Raji (cell line): ENCODE results near the gene OR5K3.

Source experiments
- POLR2A ChIP-seq: IDR thresholded peaks from 2 replicates; pipeline ENCODE4 v1.6.1; 2011; ENCODE audit warnings: low read depth, low read length, control low read depth; ENCODE audit not compliant: insufficient read depth

The OR5K3 gene, protein sequence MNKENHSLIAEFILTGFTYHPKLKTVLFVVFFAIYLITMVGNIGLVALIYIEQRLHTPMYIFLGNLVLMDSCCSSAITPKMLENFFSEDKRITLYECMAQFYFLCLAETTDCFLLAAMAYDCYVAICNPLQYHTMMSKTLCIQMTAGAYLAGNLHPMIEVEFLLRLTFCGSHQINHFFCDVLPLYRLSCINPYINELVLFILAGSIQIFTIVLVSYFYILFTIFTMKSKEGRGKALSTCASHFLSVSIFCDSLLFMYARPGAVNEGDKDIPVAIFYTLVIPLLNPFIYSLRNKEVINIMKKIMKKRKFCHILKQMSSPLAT

DNA sequence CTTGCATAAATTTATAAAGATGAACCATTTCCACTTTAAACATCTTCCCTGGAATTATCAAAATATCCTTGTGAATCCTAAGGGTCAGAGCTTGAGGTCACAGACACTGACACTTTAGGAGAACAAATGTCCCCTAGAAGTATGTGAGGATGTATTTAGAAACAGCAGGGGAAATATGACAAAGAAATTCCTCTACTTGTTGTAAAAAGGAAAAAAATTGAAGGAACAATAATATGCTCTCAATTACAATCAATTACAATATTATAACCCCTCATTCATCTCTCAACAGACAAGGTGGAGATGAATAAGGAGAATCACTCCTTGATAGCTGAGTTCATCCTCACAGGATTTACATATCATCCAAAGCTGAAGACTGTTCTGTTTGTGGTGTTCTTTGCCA is at the start of gene OR5K3:
OR5K3 (plus strand) TSS at position 301 of the 400 bp plus-strand sequence; CDS start at position 301, 0 bp downstream.
- no peak for TF ChIP-seq POLR2A

DNA sequence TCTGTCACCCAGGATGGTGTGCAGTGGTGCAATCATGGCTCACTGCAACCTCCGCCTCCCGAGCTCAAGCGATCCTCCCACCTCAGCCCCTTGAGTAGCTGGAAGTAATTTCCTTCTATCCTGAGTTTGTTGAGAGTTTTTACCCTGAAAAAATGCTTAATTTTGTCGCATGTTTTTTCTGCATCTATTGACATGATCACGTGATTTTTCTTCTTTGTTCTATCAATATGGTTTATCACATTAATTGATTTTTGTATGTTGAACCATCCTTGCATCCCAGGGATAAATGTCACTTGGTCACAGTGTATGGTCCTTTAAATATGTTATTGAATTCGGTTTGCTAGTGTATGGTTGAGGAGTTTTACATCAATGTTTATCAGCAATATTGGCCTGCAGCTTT is 48.7 kb upstream of the OR5K3 start:
- no peak for TF ChIP-seq POLR2A

DNA sequence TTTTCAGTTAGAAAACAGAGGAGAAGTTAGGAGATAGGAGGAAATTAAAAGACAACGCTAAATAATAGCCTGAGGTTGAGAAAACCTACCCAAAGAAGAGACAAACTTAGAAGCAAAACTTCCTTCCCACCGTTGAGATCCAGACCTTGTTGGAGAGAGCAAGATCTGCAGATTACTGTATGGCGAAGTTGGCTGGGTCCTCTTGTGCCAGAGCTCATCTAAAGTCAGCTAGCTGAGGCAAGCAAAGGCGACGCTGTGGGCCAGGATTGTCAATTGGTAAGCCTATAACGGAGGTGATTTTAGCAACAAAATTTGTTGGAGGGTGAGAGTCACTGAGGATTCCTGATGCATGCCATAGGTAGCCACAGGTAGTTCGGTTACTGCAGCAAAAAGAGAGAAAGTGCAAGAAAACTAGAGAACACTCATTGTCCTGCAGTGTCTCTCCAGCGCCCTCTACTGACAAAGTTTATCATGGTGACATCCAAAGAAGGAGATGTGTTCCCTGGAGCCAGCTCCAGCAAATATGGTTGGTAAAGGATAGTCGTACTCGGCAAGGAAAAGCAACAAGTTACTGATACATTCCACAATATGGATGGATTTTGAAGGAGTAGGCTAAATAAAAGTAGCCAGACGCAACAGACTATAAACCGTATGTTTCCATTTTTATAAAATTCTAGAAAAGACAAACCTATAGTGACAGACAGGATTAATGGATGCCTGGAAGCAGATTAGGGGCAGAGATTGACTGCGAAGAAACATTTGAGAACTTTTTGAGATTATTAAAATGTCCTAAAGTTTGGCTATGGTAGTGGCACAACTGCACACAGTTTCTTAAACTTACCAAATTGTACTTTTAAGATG is 46.6 kb upstream of the OR5K3 start:
- no peak for TF ChIP-seq POLR2A

DNA sequence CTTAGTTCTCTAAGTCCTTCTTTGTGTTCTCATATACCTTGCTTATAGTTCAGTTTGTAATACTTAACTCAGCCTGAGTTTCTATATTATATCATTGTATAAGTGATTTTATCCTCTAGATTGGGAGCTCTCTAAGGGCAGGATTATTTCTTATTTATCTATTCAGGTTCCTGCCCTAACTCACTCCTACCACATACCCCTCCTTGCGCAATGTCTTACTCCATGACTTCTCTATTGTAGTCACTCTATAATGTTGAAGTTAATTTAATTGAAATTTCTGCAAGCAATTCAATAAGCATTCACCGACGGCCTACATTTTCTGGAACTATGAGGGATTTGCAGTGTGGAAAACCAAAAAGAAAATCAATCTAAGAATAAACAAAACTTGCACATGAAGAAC is 40.4 kb upstream of the OR5K3 start:
- no peak for TF ChIP-seq POLR2A

DNA sequence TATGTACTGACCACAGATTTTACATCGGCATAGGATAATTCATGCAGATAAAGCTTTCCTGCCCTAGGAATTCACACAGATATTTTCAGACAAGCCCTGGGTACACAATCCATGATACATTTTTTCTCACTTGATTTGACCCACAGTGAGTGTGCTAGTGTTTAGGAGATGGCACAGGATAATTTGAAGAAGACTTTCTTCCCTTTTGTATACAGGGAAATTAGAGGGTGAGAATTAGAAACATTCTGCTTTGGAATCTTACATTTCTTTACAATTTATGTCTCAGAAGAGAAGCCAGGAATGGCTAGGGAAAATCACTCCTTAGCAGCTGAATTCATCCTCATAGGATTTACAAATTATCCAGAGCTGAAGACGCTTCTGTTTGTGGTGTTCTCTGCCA is 36.9 kb upstream of the OR5K3 start, which contains the start of gene OR5K4:
OR5K4 (plus strand) TSS at position 301 of the 400 bp plus-strand sequence; CDS start at position 301, 0 bp downstream.
- no peak for TF ChIP-seq POLR2A

DNA sequence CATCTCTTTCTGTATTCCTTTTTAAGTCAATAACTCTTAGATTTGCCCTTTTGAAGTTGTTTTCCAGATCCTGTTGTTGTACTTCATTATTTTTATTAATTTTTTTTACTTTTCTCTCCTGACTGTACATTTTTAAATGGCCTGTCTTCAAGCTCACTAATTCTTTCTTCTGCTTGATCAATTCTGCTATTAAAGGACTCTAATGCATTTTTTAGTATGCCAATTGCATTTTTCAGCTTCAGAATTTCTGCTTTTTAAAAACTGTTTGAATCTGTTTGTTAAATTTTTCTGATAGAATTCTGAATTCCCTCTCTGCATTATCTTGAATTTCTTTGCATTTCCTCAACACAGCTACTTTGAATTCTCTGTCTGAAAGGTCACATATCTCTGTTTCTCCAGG is 31.2 kb upstream of the OR5K3 start:
- no peak for TF ChIP-seq POLR2A

DNA sequence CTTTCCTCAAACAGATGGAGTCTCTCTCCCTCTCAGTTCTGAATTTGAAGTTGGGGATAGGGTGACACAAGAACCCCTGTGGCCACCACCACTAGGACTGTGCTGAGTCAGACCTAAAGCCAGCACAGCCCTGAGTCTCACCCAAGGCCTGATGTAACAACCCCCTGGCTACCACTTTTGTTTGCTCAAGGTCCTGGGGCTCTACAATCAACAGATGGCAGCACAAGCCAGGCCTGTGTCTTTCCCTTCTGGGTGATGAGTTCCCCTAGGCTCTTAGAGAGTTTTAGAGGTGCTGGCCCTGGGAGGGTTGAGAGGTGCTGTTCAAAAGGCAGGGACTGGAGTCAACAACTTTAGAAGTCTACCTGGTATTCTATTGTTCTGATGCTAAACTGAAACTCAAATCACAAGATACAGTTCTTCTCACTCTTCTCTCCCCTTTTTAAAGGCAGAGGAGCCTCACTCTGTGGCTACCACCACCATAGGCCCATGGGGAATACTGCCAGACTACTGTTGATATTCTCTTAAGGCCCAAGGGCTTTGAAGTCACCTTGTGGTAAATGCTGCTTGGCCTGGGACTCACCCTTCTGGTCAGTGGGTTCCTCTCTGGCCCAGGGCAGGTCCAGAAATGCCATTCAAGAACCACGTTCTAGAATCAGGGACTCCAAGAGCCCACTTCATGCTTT is 30.3 kb upstream of the OR5K3 start:
- no peak for TF ChIP-seq POLR2A

DNA sequence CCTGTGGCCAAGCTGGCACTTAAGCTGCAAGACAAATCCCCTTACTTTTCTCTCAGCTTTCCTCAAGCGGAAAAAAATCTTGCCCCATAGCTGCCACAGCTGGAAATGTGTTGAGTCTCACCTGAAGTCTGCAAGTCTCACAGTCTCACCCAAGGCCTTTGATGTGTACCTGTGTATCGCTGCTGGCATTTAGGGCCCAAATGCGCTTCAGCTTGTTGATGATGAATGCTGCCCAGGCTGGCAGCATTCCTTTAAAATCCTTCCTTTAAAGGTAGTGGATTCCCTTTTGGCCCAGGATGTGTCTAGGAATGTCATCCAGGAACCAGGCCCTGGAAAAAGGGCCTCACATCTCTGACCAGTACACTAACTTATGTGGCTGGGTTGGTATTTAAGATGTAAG is 29.8 kb upstream of the OR5K3 start:
- no peak for TF ChIP-seq POLR2A

DNA sequence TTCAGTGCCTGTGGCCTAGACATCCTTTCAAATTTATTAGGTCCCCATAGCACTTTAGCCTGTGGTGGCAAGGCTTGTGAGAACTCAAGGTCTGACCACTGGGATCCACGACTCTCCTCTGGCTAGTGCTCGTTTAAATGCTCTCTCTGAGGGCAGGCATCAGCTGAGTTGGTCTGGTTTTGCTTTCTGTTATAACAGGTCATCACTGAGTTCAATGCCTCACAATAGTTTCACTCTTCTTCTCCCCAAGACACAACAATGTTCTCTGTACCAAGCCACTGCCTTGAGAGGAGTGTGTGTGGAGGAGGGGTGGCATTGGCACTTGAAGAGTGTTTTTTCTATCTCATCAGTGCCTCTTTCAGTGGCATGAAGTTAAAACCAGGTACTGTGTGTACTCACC is 29.2 kb upstream of the OR5K3 start:
- TF ChIP-seq POLR2A: no peak

DNA sequence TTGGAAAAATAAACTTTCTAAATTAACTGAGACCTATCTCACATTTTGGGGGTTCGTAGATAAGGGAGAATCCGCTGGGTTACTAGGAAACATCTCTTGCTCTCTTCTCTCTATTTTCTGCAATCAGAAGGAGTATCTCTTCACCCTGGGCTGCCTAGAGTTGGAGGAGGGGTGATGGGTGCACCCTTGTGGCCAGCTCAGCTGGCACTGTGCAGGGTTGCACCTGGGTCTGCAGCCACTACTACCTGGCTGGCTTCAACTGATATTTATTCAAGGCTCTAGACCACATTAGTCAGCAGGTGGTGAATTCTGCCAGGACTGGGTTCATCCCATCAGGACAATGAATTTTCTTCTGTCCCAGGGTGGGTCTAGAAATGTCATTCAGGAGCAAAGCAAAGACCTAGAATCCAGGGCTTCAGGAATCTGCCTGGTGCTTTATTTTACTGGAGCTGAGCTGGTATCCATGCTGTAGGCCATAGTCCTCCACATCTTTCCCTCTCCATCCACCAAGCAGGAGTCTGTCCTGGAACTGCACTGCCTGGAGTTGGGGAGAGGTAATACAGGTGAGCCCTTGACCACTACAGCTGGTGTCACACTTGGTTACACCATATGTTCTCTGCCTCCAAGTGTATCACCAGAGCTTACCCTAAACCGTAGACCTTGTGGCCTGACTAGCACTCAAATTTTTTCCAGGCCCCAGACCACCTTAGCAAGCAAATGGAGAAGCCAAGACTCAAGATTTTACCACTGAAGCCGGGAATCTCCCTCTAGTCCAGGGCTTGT is 22.8 kb upstream of the OR5K3 start:
- no peak for TF ChIP-seq POLR2A

DNA sequence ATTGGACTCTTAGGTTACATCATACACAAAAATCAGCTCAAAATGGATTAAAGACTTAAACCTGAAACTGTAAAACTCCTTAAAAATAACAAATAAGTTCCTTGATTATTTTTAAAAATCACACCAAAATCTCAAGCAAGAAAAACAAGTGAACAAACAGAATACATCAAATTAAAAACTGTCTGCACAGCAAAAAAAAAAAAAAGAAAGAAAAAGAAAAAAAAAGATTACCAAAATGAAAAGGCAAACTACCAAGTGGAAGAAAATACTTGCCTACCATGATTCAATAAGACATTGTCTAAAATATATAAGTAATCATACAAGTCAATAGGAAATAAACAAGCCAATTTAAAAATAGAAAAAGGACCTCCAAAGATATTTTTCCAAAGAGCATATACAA is 19.3 kb upstream of the OR5K3 start:
- TF ChIP-seq POLR2A: no peak

DNA sequence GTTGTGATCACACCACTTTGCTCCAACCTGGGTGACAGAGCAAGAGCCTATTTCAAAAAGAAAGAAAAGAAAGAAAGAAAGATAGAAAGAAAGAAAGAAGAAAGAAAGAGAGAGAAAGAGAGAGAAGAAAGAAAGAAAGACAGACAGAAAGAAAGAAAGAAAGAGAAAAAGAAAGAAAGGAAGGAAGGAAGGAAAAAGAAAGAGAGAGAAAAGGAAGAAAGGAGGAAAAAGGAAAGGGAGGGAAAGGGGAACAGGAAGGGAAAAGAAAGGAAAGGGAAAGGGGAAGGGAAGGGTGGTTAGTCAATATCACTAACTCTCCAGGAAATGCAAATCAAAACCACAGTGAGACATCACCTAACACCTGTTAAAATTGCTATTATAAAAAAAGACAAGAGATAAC is 18.6 kb upstream of the OR5K3 start:
- no peak for TF ChIP-seq POLR2A

DNA sequence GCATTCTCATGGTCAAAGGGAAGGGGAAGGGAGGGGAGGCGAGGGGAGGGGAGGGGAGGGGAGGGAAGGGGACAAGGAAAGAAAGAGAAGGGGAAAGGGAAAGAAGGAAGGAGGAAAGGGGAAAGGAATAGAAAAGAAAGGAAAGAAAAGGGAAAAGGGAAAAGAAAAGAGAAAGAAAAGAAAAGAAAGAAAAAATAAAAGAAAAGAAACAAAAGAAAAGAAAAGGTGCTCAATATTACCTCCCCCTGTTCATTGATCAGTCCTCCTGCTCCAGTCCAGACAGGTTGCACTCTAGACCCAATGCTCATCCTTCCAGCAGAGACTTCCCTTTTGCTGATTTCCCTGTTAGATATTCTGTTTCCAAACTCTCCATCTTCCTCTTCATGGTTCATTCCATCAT is 18.0 kb upstream of the OR5K3 start:
- TF ChIP-seq POLR2A: no peak

DNA sequence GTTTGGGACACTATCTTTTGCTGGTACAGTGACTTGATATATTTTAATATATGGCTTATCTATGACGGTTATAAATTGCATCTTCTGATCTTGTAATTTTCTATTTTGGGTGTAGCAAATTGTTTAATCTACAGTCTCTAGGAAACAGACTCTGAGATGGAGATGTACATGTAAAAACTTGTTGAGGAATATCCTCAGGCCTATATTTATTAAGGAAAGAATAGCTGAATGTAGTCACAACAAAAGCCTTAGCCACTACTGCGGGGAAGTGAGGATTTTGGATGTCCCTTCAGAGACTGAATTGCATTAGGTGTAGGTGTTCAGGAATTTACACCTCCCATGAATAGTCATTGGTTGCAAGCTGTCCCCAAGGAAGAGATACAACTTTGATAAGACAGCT is 13.8 kb upstream of the OR5K3 start:
- TF ChIP-seq POLR2A: no peak

DNA sequence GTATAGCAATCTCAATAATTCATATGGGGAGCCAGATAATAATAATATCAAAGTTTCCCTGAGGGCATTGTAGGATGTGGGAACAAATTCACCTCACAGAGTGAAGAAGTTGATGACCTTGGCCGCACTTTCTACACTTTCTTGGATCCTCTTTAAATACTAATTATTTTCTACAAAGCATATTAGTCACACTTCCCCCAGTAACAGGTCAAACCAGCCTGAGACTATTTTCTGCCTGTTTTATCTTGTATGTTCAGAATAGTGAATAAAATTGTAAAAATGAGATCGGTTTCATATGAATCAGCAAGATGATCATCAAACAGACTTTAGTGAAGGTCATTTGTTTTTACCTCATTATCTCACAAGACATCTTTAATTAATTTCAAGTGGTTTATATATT is 2.3 kb upstream of the OR5K3 start:
- no peak for TF ChIP-seq POLR2A
